HepG2 (cell line): ENCODE measurements around the gene SMAD7. TPM values are rescaled to one million over a fixed set of nuclear protein-coding genes. Genes with fewer than 3 reads are reported as not detected.

Source experiments
- ARHGAP35 ChIP-seq: sonication (generic); formaldehyde crosslinking; IDR thresholded peaks from 2 replicates; pipeline ENCODE4 v1.9.0; 2022; ENCODE audit warnings: mild to moderate bottlenecking, inconsistent platforms, moderate library complexity, missing genetic modification reagents, borderline replicate concordance
- CEBPG ChIP-seq: IDR thresholded peaks from 2 replicates; pipeline ENCODE4 v1.6.1; 2016
- ERF ChIP-seq: IDR thresholded peaks from 2 replicates; pipeline ENCODE4 v1.6.1; 2018; ENCODE audit warnings: missing biosample characterization, missing genetic modification reagents
- GLI4 ChIP-seq: sonication (generic); formaldehyde crosslinking; IDR thresholded peaks from 2 replicates; pipeline ENCODE4 v1.5.1; 2020; ENCODE audit warnings: missing genetic modification reagents, mild to moderate bottlenecking, moderate library complexity, borderline replicate concordance
- KLF12 ChIP-seq: sonication (generic); formaldehyde crosslinking; IDR thresholded peaks from 2 replicates; pipeline ENCODE4 v1.4.0; 2020; ENCODE audit warnings: missing genetic modification reagents, borderline replicate concordance
- RARG ChIP-seq: sonication (generic); formaldehyde crosslinking; IDR thresholded peaks from 2 replicates; pipeline ENCODE4 v1.4.0; 2020; ENCODE audit warnings: low read depth, mild to moderate bottlenecking, missing genetic modification reagents
- SNAPC2 ChIP-seq: sonication (generic); formaldehyde crosslinking; IDR thresholded peaks from 2 replicates; pipeline ENCODE4 v1.8.1; 2022; ENCODE audit warnings: mild to moderate bottlenecking, missing genetic modification reagents
- THAP11 ChIP-seq: IDR thresholded peaks from 2 replicates; pipeline ENCODE4 v1.6.1; 2016; ENCODE audit warnings: missing biosample characterization, missing genetic modification reagents
- ZBTB7B ChIP-seq: sonication (generic); formaldehyde crosslinking; IDR thresholded peaks from 2 replicates; pipeline ENCODE4 v1.4.0; 2020; ENCODE audit warnings: missing genetic modification reagents
- ZNF24 ChIP-seq: fragments of 450-650 bp; IDR thresholded peaks from 2 replicates; pipeline ENCODE4 v1.6.1; 2017; ENCODE audit warnings: antibody characterized with exemption, mild to moderate bottlenecking
- ZNF816 ChIP-seq: sonication (generic); formaldehyde crosslinking; IDR thresholded peaks from 2 replicates; pipeline ENCODE4 v1.8.0; 2022; ENCODE audit warnings: missing genetic modification reagents, mild to moderate bottlenecking, borderline replicate concordance
- ZNF850 ChIP-seq: sonication (generic); formaldehyde crosslinking; conservative IDR thresholded peaks from 2 replicates; pipeline ENCODE4 v1.9.0; 2021; ENCODE audit warnings: mild to moderate bottlenecking, missing genetic modification reagents
- polyA plus RNA-seq, 8 experiments: library from polyadenylated mRNA; depleted of rRNA in 3 of 8; stranded (reverse) in 7 of 8; unstranded in 1 of 8; fragments of >200 nt; fragmentation: Illumina TruSeq in 4 of 8; extraction: Trizol in 4 of 8; gene quantifications; 2 replicates each; pipeline versions ENCODE4 v1.2.1 to v1.2.3, GENCODE V29; 2011 to 2016; ENCODE audit warnings: low read depth in 4 of 8, missing spikeins in 1 of 8, mixed read lengths in 1 of 8; ENCODE audit not compliant: insufficient read depth in 1 of 8
- total RNA-seq, 5 experiments: library from RNA; depleted of rRNA; stranded (reverse); fragments of >200 nt; fragmentation: Illumina TruSeq; extraction: Trizol; gene quantifications; 2 replicates each; pipeline ENCODE4 v1.2.3, GENCODE V29; 2016; ENCODE audit warnings: low read depth in 1 of 5
- TF ChIP-seq, protein P1 (sequence below): sonication (generic); formaldehyde crosslinking; IDR thresholded peaks from 2 replicates; pipeline ENCODE4 v1.8.0; 2022; ENCODE audit warnings: mild to moderate bottlenecking, missing genetic modification reagents, moderate library complexity
- TF ChIP-seq, protein P2 (sequence below): sonication (generic); formaldehyde crosslinking; IDR thresholded peaks from 2 replicates; pipeline ENCODE4 v1.5.0; 2020; ENCODE audit warnings: missing genetic modification reagents, mild to moderate bottlenecking, borderline replicate concordance
- TF ChIP-seq, protein P3 (sequence below): sonication (generic); formaldehyde crosslinking; IDR thresholded peaks from 2 replicates; pipeline ENCODE4 v1.4.0; 2020; ENCODE audit warnings: missing genetic modification reagents
- TF ChIP-seq, protein P4 (sequence below): sonication (generic); formaldehyde crosslinking; IDR thresholded peaks from 2 replicates; pipeline ENCODE4 v1.5.0; 2020; ENCODE audit warnings: mild to moderate bottlenecking, missing genetic modification reagents, borderline replicate concordance
- TF ChIP-seq, protein P5 (sequence below): sonication (generic); formaldehyde crosslinking; IDR thresholded peaks from 2 replicates; pipeline ENCODE4 v1.4.0; 2020; ENCODE audit warnings: missing genetic modification reagents, mild to moderate bottlenecking, borderline replicate concordance
- TF ChIP-seq, protein P6 (sequence below): IDR thresholded peaks from 2 replicates; pipeline ENCODE4 v1.6.1; 2016; ENCODE audit warnings: control low read depth

The SMAD7 gene
- total and polyA plus RNA-seq, 2 of the 13 experiments (the other 11 are each of a cell fraction or from before 2014, with no cell fraction given) = 17.4 to 24.7 TPM

DNA sequence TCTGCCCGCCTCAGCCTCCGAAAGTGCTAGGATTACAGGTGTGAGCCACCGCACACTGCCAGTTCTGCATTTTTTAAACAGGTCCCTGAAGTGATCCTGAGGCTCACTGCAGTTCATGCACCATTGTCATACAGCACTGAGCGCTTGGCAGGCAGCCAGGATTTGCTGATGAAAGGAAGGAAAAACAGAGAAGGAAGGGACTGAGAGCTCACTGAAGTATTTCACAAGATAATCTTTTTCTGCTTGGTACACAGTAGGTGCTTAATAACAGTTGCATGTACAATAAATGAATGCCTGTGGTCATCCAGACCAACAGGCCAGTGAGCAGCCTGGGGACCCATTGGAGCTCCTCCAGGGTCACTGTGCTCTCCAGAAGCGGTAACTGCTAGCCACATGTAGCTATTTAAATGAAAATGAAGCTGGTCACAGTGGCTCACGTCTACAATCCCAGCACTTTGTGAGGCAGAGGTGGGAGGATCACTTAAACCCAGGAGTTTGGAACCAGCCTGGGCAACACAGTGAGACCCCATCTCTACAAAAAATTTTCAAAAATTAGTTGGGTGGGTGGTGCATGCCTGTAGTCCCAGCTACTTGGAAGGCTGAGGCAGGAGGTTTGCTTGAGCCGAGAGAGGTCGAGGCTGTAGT lies 33.1 kb upstream of the SMAD7 start (continued):
- TF ChIP-seq, protein P1, sequence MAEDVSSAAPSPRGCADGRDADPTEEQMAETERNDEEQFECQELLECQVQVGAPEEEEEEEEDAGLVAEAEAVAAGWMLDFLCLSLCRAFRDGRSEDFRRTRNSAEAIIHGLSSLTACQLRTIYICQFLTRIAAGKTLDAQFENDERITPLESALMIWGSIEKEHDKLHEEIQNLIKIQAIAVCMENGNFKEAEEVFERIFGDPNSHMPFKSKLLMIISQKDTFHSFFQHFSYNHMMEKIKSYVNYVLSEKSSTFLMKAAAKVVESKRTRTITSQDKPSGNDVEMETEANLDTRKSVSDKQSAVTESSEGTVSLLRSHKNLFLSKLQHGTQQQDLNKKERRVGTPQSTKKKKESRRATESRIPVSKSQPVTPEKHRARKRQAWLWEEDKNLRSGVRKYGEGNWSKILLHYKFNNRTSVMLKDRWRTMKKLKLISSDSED (CRISPR knock-in tag) = no peak
- no peak for TF ChIP-seq GLI4 (CRISPR knock-in tag)
- no peak for TF ChIP-seq ZNF24
- TF ChIP-seq ERF = no peak
- TF ChIP-seq CEBPG = no peak
- TF ChIP-seq ARHGAP35 (CRISPR knock-in tag) = no peak
- no peak for TF ChIP-seq ZNF850 (CRISPR knock-in tag)
- TF ChIP-seq, protein P2, sequence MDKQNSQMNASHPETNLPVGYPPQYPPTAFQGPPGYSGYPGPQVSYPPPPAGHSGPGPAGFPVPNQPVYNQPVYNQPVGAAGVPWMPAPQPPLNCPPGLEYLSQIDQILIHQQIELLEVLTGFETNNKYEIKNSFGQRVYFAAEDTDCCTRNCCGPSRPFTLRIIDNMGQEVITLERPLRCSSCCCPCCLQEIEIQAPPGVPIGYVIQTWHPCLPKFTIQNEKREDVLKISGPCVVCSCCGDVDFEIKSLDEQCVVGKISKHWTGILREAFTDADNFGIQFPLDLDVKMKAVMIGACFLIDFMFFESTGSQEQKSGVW (CRISPR knock-in tag) = no peak
- TF ChIP-seq KLF12 = no peak
- no peak for TF ChIP-seq RARG
- TF ChIP-seq, protein P3, sequence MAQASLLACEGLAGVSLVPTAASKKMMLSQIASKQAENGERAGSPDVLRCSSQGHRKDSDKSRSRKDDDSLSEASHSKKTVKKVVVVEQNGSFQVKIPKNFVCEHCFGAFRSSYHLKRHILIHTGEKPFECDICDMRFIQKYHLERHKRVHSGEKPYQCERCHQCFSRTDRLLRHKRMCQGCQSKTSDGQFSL (CRISPR knock-in tag) = no peak
- TF ChIP-seq, protein P4, sequence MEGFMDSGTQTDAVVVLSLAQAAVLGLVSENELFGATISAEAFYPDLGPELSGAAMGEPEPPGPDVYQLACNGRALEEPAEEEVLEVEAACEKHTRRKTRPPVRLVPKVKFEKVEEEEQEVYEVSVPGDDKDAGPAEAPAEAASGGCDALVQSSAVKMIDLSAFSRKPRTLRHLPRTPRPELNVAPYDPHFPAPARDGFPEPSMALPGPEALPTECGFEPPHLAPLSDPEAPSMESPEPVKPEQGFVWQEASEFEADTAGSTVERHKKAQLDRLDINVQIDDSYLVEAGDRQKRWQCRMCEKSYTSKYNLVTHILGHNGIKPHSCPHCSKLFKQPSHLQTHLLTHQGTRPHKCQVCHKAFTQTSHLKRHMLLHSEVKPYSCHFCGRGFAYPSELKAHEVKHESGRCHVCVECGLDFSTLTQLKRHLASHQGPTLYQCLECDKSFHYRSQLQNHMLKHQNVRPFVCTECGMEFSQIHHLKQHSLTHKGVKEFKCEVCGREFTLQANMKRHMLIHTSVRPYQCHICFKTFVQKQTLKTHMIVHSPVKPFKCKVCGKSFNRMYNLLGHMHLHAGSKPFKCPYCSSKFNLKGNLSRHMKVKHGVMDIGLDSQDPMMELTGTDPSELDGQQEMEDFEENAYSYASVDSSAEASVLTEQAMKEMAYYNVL (CRISPR knock-in tag) = peak; percentile 71
- TF ChIP-seq, protein P5, sequence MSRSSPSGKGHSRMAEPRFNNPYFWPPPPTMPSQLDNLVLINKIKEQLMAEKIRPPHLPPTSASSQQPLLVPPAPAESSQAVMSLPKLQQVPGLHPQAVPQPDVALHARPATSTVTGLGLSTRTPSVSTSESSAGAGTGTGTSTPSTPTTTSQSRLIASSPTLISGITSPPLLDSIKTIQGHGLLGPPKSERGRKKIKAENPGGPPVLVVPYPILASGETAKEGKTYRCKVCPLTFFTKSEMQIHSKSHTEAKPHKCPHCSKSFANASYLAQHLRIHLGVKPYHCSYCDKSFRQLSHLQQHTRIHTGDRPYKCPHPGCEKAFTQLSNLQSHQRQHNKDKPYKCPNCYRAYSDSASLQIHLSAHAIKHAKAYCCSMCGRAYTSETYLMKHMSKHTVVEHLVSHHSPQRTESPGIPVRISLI (CRISPR knock-in tag) = no peak
- no peak for TF ChIP-seq SNAPC2 (CRISPR knock-in tag)
- no peak for TF ChIP-seq THAP11 (CRISPR knock-in tag)
- TF ChIP-seq, protein P6, sequence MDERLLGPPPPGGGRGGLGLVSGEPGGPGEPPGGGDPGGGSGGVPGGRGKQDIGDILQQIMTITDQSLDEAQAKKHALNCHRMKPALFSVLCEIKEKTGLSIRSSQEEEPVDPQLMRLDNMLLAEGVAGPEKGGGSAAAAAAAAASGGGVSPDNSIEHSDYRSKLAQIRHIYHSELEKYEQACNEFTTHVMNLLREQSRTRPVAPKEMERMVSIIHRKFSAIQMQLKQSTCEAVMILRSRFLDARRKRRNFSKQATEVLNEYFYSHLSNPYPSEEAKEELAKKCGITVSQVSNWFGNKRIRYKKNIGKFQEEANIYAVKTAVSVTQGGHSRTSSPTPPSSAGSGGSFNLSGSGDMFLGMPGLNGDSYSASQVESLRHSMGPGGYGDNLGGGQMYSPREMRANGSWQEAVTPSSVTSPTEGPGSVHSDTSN (CRISPR knock-in tag) = 0 out of 2 replicates have a peak, but pooled peaks have one; percentile 13
- TF ChIP-seq ZBTB7B (CRISPR knock-in tag) = 0 out of 2 replicates have a peak, but pooled peaks have one; percentile 20
- no peak for TF ChIP-seq ZNF816 (CRISPR knock-in tag)
